ENCODE measurements around the gene SCARF1.
"Not testable (repeated sequence)": the region's sequence is repeated elsewhere in the genome, so short reads cannot be mapped to it uniquely, and the experiment has no call there.

- not testable (repeated sequence) for TF ChIP-seq POLR2A, POLR2AphosphoS5 (IDR thresholded peaks at IDR 0.05)
These were observed 42.9 kb upstream of the SCARF1 start for GRCh38 chr17:1688405-1688804.
